ENCODE data around the gene CRELD2. TPM values are rescaled to one million over a fixed set of nuclear protein-coding genes. Genes with fewer than 3 reads are reported as not detected.
A peak's percentile ranks its signal among the peaks of the same experiment; 100 is the strongest.

The CRELD2 gene
- total and polyA plus RNA-seq, 2 of the 13 experiments (the other 11 are each of a cell fraction or from before 2014, with no cell fraction given), result 17.2 to 44.7 TPM

GRCh38 chr22:49936018-49936972 is 17.9 kb downstream of the CRELD2 start (continued):
- TF ChIP-seq SKI (IDR thresholded peaks at IDR 0.05; ENCODE audit: partially characterized antibody) (peak; percentile 87), ZNF713 (CRISPR knock-in tag; IDR thresholded peaks at IDR 0.05) (no peak), PHF8 (CRISPR knock-in tag; IDR thresholded peaks at IDR 0.05) (peak; percentile 29; the same call in 1 of the 2 replicates), ZZZ3 (CRISPR knock-in tag; IDR thresholded peaks at IDR 0.05; ENCODE audit: borderline replicate concordance) (no peak), SKIL (CRISPR knock-in tag; IDR thresholded peaks at IDR 0.05; ENCODE audit: borderline replicate concordance) (peak; percentile 96), ZNF335 (CRISPR knock-in tag; IDR thresholded peaks at IDR 0.05) (no peak), SAP130 (CRISPR knock-in tag; IDR thresholded peaks at IDR 0.05; ENCODE audit: low read depth) (peak; percentile 91), MLX (CRISPR knock-in tag; IDR thresholded peaks at IDR 0.05) (0 out of 2 replicates have a peak, but pooled peaks have one; percentile 17), MAFG (CRISPR knock-in tag; IDR thresholded peaks at IDR 0.05) (no peak), POGZ (CRISPR knock-in tag; IDR thresholded peaks at IDR 0.05) (0 out of 2 replicates have a peak, but pooled peaks have one; percentile 14), ZNF720 (CRISPR knock-in tag; IDR thresholded peaks at IDR 0.05) (no peak), ZNF615 (CRISPR knock-in tag; IDR thresholded peaks at IDR 0.05; ENCODE audit: borderline replicate concordance) (no peak), ZNF124 (CRISPR knock-in tag; IDR thresholded peaks at IDR 0.05) (no peak), TEAD2 (CRISPR knock-in tag; IDR thresholded peaks at IDR 0.05) (no peak), ATM (IDR thresholded peaks at IDR 0.05; ENCODE audit: borderline replicate concordance) (no peak), DMTF1 (CRISPR knock-in tag; IDR thresholded peaks at IDR 0.05) (no peak), HDAC6 (IDR thresholded peaks at IDR 0.05; ENCODE audit: low read depth, low read length) (no peak), ZNF136 (CRISPR knock-in tag; IDR thresholded peaks at IDR 0.05; ENCODE audit: low read depth) (no peak), SRY (CRISPR knock-in tag; IDR thresholded peaks at IDR 0.05) (no peak), SIN3B (IDR thresholded peaks at IDR 0.05; ENCODE audit: low read length) (no peak), ZNF703 (CRISPR knock-in tag; IDR thresholded peaks at IDR 0.05; ENCODE audit: borderline replicate concordance) (no peak), ZNF446 (CRISPR knock-in tag; IDR thresholded peaks at IDR 0.05) (no peak)
- TF ChIP-seq, protein P1, sequence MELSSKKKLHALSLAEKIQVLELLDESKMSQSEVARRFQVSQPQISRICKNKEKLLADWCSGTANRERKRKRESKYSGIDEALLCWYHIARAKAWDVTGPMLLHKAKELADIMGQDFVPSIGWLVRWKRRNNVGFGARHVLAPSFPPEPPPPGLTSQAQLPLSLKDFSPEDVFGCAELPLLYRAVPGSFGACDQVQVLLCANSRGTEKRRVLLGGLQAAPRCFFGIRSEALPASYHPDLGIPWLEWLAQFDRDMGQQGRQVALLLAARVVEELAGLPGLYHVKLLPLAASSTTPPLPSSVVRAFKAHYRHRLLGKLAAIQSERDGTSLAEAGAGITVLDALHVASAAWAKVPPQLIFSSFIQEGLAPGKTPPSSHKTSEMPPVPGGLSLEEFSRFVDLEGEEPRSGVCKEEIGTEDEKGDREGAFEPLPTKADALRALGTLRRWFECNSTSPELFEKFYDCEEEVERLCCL (CRISPR knock-in tag; IDR thresholded peaks at IDR 0.05; ENCODE audit: borderline replicate concordance), result no peak
- TF ChIP-seq, protein P2, sequence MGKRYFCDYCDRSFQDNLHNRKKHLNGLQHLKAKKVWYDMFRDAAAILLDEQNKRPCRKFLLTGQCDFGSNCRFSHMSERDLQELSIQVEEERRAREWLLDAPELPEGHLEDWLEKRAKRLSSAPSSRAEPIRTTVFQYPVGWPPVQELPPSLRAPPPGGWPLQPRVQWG (CRISPR knock-in tag; IDR thresholded peaks at IDR 0.05; ENCODE audit: borderline replicate concordance, low read depth), result no peak

Measured in HepG2 (cell line).